A549 (cell line): Measurements from ENCODE around the gene SRCIN1. TPM values are rescaled to one million over a fixed set of nuclear protein-coding genes. Genes with fewer than 3 reads are reported as not detected.

Source experiments
- ATAC-seq, 2 experiments: fragments of 200-7000 bp in 1 of 2; fragments of >200 bp in 1 of 2; cut with Nextera tagmentation in 1 of 2; cut with Tn5 transposase in 1 of 2; 3 replicates each; pipeline versions ENCODE4 v1.8.0 to v1.9.1; 2018 to 2020; ENCODE audit warnings: mild to moderate bottlenecking in 1 of 2, moderate library complexity in 1 of 2
- CTCF ChIA-PET: fragments of 300-600 bp; sonication (Branson Sonifier 250); formaldehyde crosslinking; extraction: SDS; loops from one replicate; lab custom pipeline; 2021; ENCODE audit warnings: antibody characterized with exemption, inconsistent platforms; lab: Yijun Ruan, JAX
- POLR2A ChIA-PET: fragments of 350-600 bp; formaldehyde crosslinking; extraction: SDS; loops from one replicate; lab custom pipeline; 2021; ENCODE audit warnings: antibody characterized with exemption, inconsistent platforms; lab: Yijun Ruan, JAX
- DNase-seq, 2 experiments: peaks; one replicate each; pipeline versions ENCODE4 v3.0.0 to v3.0.0-alpha.2; 2011 to 2016; ENCODE audit warnings: low read depth in 1 of 2, low spot score in 1 of 2
- FAIRE-seq: peaks from 2 replicates; lab custom pipeline; 2011; peaks lifted over from hg19 to GRCh38; lab: Jason Lieb, UNC
- H3K27ac ChIP-seq, 2 experiments: fragments of >200 bp; sonication (Bioruptor Twin); formaldehyde crosslinking; 3 replicates each; pipeline ENCODE4 v1.5.1; 2016 to 2017
- H3K4me1 ChIP-seq: fragments of >200 bp; sonication (Bioruptor Twin); formaldehyde crosslinking; 3 replicates; pipeline ENCODE4 v1.6.1; 2016
- H3K4me2 ChIP-seq: fragments of >200 bp; sonication (Bioruptor Twin); formaldehyde crosslinking; 3 replicates; pipeline ENCODE4 v1.6.1; 2016
- H3K4me3 ChIP-seq: fragments of >200 bp; sonication (Bioruptor Twin); formaldehyde crosslinking; 3 replicates; pipeline ENCODE4 v1.5.1; 2016
- H3K9me3 ChIP-seq: fragments of >200 bp; sonication (Bioruptor Twin); formaldehyde crosslinking; 3 replicates; pipeline ENCODE4 v1.6.1; 2016
- BHLHE40 ChIP-seq: IDR thresholded peaks from 2 replicates; pipeline ENCODE4 v1.6.1; 2012; ENCODE audit warnings: low read depth, low read length, inconsistent platforms
- FOXS1 ChIP-seq: fragments of 250-450 bp; sonication (Bioruptor Pico); IDR thresholded peaks from 2 replicates; pipeline ENCODE4 v1.5.0; 2020; ENCODE audit warnings: mild to moderate bottlenecking, moderate library complexity
- HEYL ChIP-seq: fragments of 250-450 bp; sonication (Bioruptor Pico); IDR thresholded peaks from 2 replicates; pipeline ENCODE4 v1.8.0; 2021; ENCODE audit warnings: mild to moderate bottlenecking, moderate library complexity
- HOXB13 ChIP-seq: fragments of 250-450 bp; sonication (Bioruptor Pico); IDR thresholded peaks from 2 replicates; pipeline ENCODE4 v1.5.0; 2020; ENCODE audit warnings: low read depth, mild to moderate bottlenecking, moderate library complexity
- MAZ ChIP-seq: fragments of 150-350 bp; IDR thresholded peaks from 2 replicates; pipeline ENCODE4 v1.6.1; 2014; ENCODE audit warnings: antibody characterized with exemption, low read depth, low read length, borderline replicate concordance
- MYC ChIP-seq: IDR thresholded peaks from 2 replicates; pipeline ENCODE4 v1.6.1; 2012; ENCODE audit warnings: mild to moderate bottlenecking, inconsistent platforms, low read length, improper control_type of control experiment, borderline replicate concordance
- RAD21 ChIP-seq, 2 experiments: fragments of >200 bp in 1 of 2; sonication (Bioruptor Twin) in 1 of 2; formaldehyde crosslinking in 1 of 2; IDR thresholded peaks in 1 of 2; conservative IDR thresholded peaks in 1 of 2; 2 replicates in 1 of 2; 3 replicates in 1 of 2; pipeline ENCODE4 v1.6.1; 2012 to 2018; ENCODE audit warnings: inconsistent platforms in 1 of 2
- SREBF2 ChIP-seq: fragments of 450-650 bp; IDR thresholded peaks from 2 replicates; pipeline ENCODE4 v1.6.1; 2014; ENCODE audit warnings: mild to moderate bottlenecking, moderate library complexity
- TFCP2L1 ChIP-seq: fragments of 250-450 bp; sonication (Bioruptor Pico); IDR thresholded peaks from 2 replicates; pipeline ENCODE4 v1.5.0; 2021; ENCODE audit warnings: mild to moderate bottlenecking
- ZC3H11A ChIP-seq: fragments of 450-650 bp; IDR thresholded peaks from 2 replicates; pipeline ENCODE4 v1.6.1; 2014; ENCODE audit warnings: antibody characterized with exemption, mild to moderate bottlenecking
- ZNF302 ChIP-seq: fragments of 250-450 bp; sonication (Bioruptor Pico); IDR thresholded peaks from 2 replicates; pipeline ENCODE4 v1.9.0; 2021; ENCODE audit warnings: inconsistent platforms, mild to moderate bottlenecking, moderate library complexity
- WGBS: methylation state at CpG from one replicate; pipeline ENCODE4 v1.1.6; 2017; ENCODE audit errors: missing lambda C conversion rate; 5-methylcytosine and 5-hydroxymethylcytosine counted together
- polyA plus RNA-seq, 4 experiments: library from polyadenylated mRNA; depleted of rRNA in 3 of 4; stranded (reverse); fragments of >200 nt; fragmentation: RNase III in 1 of 4; extraction: RNeasy Plus Mini Kit Qiagen cat#74134 plus additional on column Dnase treatment in 1 of 4; gene quantifications; 2 replicates in 3 of 4; 3 replicates in 1 of 4; pipeline ENCODE4 v1.2.3, GENCODE V29; 2011 to 2017
- TF ChIP-seq, protein P1 (sequence below): fragments of >200 bp; sonication (Bioruptor Twin); formaldehyde crosslinking; IDR thresholded peaks from 2 replicates; pipeline ENCODE4 v1.6.1; 2016
- TF ChIP-seq, protein P2 (sequence below): IDR thresholded peaks from 2 replicates; pipeline ENCODE4 v1.6.1; 2012; ENCODE audit warnings: low read depth, borderline replicate concordance
- TF ChIP-seq, protein P3 (sequence below): fragments of >200 bp; sonication (Bioruptor Twin); formaldehyde crosslinking; IDR thresholded peaks from 3 replicates; pipeline ENCODE4 v1.5.1; 2016
- TF ChIP-seq, protein P4 (sequence below): fragments of 250-450 bp; sonication (Bioruptor Pico); IDR thresholded peaks from 2 replicates; pipeline ENCODE4 v1.5.0; 2020; ENCODE audit warnings: low read depth, mild to moderate bottlenecking, moderate library complexity
- TF ChIP-seq, protein P5 (sequence below): IDR thresholded peaks from 2 replicates; pipeline ENCODE4 v1.6.1; 2012

SRCIN1 gene
- polyA plus RNA-seq, 2 of the 4 experiments (the other 2 are of a cell fraction), result 1.4 to 2.1 TPM

DNA sequence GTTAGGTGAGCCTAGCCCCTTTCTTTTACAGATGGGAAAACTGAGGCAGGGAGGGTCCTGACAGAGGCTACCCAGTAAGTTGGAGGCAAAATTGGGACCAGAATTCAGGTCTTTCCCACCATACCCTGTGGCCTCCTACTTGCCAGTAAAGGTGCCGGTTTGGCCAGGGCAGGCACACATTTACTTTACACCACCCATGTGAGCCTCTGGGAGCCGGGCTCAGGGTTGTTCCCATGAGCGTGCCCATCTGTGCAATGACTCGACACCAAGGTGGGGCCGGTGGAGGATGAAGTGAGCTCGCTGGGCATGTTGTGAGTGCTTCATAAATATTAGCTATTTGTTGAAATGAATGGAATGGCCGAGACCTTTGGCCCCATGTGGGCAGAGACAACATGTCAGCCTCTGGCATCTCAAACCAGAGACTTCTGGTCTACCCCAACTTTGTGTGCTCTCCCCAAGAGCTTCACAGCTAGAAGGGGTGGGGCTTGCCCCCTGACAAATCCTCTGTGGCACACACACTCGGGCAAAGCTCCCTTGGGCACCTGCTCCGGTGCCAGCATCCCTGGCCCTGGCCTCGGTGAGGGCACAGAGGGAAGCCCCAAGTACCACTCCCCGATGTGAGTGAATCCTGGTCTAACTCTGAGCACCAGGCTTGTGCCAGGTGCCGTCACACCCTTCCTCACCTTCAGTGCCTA, 60.1 kb downstream of the SRCIN1 start (continued):
- TF ChIP-seq, protein P1, sequence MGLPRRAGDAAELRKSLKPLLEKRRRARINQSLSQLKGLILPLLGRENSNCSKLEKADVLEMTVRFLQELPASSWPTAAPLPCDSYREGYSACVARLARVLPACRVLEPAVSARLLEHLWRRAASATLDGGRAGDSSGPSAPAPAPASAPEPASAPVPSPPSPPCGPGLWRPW, result no peak
- TF ChIP-seq SREBF2 (no peak), HEYL (no peak)
- TF ChIP-seq, protein P2, sequence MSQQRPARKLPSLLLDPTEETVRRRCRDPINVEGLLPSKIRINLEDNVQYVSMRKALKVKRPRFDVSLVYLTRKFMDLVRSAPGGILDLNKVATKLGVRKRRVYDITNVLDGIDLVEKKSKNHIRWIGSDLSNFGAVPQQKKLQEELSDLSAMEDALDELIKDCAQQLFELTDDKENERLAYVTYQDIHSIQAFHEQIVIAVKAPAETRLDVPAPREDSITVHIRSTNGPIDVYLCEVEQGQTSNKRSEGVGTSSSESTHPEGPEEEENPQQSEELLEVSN, result no peak
- TF ChIP-seq, protein P3, sequence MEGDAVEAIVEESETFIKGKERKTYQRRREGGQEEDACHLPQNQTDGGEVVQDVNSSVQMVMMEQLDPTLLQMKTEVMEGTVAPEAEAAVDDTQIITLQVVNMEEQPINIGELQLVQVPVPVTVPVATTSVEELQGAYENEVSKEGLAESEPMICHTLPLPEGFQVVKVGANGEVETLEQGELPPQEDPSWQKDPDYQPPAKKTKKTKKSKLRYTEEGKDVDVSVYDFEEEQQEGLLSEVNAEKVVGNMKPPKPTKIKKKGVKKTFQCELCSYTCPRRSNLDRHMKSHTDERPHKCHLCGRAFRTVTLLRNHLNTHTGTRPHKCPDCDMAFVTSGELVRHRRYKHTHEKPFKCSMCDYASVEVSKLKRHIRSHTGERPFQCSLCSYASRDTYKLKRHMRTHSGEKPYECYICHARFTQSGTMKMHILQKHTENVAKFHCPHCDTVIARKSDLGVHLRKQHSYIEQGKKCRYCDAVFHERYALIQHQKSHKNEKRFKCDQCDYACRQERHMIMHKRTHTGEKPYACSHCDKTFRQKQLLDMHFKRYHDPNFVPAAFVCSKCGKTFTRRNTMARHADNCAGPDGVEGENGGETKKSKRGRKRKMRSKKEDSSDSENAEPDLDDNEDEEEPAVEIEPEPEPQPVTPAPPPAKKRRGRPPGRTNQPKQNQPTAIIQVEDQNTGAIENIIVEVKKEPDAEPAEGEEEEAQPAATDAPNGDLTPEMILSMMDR, result no peak
- TF ChIP-seq, all 56 proteins: peak for 0

DNA sequence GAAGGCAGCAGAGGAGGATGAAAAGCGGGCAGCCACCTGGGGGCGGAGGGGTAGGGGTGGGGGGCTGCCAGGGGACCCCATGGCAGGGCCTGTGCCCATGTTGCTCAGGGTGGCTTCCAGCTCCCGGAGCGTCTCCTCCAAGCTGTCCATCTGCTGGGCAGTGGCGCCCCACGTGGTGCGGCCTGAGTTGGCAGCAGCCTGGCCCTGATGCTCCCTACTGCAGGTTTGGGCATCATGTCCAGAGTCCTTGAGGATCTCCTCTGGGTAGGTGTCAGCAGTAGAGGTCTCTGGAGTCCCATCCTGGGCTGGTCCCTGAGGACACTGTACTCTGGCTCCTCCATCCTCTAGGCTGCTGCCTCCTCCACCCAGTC, 60.9 kb downstream of the SRCIN1 start:
- 84% methylated on average over 7 of the region's 7 CpGs for WGBS
- no peaks in the 10 kb centered on the region for H3K9me3 ChIP-seq
- no peak overlapping the region for H3K4me3 ChIP-seq
- TF ChIP-seq MYC, result no peak
- TF ChIP-seq, protein P4, sequence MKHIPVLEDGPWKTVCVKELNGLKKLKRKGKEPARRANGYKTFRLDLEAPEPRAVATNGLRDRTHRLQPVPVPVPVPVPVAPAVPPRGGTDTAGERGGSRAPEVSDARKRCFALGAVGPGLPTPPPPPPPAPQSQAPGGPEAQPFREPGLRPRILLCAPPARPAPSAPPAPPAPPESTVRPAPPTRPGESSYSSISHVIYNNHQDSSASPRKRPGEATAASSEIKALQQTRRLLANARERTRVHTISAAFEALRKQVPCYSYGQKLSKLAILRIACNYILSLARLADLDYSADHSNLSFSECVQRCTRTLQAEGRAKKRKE (CRISPR knock-in tag), result no peak
- ATAC-seq, result peak; percentile 17 to 63; a peak in 4 of 6 replicates
- CTCF ChIA-PET, result interaction anchor here (0.8 to 28.4 kb wide), 6 partner anchors 11 to 123 kb away, joined by 3 to 948 read pairs (median 13); partner anchors contain the start of gene SRCIN1
- H3K27ac ChIP-seq, result no peak overlapping the region
- no peak for DNase-seq
- no peaks in the 10 kb centered on the region for H3K4me1 ChIP-seq
- POLR2A ChIA-PET, result no interaction called here
- FAIRE-seq, result no peak
- H3K4me2 ChIP-seq, result no peak overlapping the region

DNA sequence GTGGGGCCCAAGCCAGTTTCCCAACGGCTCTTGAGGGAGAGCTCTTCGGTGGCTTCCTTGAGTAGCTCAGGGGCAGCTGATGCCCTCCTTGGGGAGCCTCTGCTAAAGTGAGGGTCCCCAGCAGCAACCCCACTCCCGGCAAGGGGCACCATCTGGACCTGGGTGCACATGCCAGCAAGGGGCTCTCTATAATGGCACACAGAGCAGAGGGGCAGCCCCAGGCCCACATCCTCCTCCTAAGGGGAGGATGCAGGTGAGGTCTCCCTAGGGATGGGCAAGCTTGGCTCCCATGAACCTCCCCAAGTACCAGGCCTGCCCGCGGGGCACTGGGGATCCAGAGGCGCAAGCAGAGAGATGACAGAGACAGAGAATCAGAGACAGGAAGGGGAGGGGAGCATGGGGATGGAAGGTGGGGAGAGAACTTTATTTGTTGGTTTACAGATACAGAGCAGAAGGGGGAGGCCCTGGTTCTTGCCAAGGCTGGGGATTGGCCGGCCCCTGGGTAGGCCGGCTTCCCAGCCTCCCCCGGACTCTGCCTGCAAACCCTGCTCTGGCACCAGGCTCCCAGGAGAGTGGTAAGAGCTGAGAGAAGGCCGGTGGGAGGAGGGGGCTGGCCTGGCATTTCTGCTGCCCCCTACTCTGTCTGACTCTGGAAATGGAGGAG, 61.4 kb downstream of the SRCIN1 start:
- peak; percentile 12 to 45; a peak in 2 of 6 replicates for ATAC-seq
- H3K27ac ChIP-seq, result no peak overlapping the region
- POLR2A ChIA-PET, result no interaction called here
- H3K9me3 ChIP-seq, result no peaks in the 10 kb centered on the region
- FAIRE-seq, result no peak
- no peak overlapping the region for H3K4me2 ChIP-seq
- no peaks in the 10 kb centered on the region for H3K4me1 ChIP-seq
- CTCF ChIA-PET, result interaction anchor here (0.5 to 28.4 kb wide), 9 partner anchors 11 to 619 kb away, joined by 3 to 948 read pairs (median 10); partner anchors contain the start of gene SRCIN1
- TF ChIP-seq RAD21 (conservative IDR thresholded peaks at IDR 0.05 in 1 of 2, IDR thresholded peaks at IDR 0.05 in 1 of 2), result no peak
- TF ChIP-seq, protein P4 (CRISPR knock-in tag), result no peak
- no peak for TF ChIP-seq TFCP2L1 (CRISPR knock-in tag)
- TF ChIP-seq, protein P1, result no peak
- TF ChIP-seq ZNF302 (CRISPR knock-in tag), result no peak
- TF ChIP-seq MAZ, result no peak
- no peak for TF ChIP-seq ZC3H11A
- no peak for TF ChIP-seq BHLHE40
- TF ChIP-seq, protein P5, sequence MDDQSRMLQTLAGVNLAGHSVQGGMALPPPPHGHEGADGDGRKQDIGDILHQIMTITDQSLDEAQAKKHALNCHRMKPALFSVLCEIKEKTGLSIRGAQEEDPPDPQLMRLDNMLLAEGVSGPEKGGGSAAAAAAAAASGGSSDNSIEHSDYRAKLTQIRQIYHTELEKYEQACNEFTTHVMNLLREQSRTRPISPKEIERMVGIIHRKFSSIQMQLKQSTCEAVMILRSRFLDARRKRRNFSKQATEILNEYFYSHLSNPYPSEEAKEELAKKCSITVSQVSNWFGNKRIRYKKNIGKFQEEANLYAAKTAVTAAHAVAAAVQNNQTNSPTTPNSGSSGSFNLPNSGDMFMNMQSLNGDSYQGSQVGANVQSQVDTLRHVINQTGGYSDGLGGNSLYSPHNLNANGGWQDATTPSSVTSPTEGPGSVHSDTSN, result no peak
- TF ChIP-seq HOXB13 (CRISPR knock-in tag), result no peak
- TF ChIP-seq FOXS1 (CRISPR knock-in tag), result no peak
- H3K4me3 ChIP-seq, result no peak overlapping the region
- no peak for DNase-seq
- 70% methylated on average over 10 of the region's 10 CpGs for WGBS
